ENCODE data around the gene CHIC2.

The CHIC2 gene

DNA sequence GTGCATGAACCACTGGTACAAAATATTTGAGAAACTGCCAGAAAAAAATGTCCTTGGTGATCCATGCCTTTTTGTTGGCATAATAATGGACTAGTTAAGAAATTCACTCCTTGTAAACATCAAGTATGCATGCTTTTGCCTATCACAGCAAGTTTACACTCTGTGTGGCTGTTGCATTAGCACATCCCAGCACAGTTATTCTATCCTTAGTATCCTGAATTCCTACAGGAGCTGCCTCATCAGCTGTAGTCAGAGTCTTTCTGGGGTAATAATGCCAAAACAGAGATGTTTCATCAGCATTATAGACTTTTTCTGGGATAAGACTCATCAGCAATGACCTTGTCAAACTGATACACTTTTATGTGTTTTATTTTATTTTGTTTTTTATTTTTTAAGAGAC lies 82.8 kb downstream of the CHIC2 start:
- H3K4me3 ChIP-seq (ENCODE audit: low read depth, low read length, poor library complexity, severe bottlenecking) = no peak overlapping the region
- no peaks in the 10 kb centered on the region for H3K27me3 ChIP-seq (ENCODE audit: insufficient read depth, low read length)
- H3K27ac ChIP-seq (ENCODE audit: low read depth, low read length, poor library complexity, severe bottlenecking) = no peak overlapping the region
- H3F3A ChIP-seq (ENCODE audit: insufficient read depth, low read length) = no peaks in the 10 kb centered on the region
- H3K36me3 ChIP-seq (ENCODE audit: insufficient read depth, low read length) = no peaks in the 10 kb centered on the region
- H2AFZ ChIP-seq (ENCODE audit: low read length) = no peak overlapping the region
- H3K4me1 ChIP-seq (ENCODE audit: insufficient read depth, low read length, severe bottlenecking) = no peaks in the 10 kb centered on the region
- H3K4me2 ChIP-seq (ENCODE audit: low read length) = no peak overlapping the region
- H3K79me2 ChIP-seq (ENCODE audit: insufficient read depth, low read length) = no peaks in the 10 kb centered on the region
- no peaks in the 10 kb centered on the region for H3K9me2 ChIP-seq (ENCODE audit: low read depth, low read length)
- TF ChIP-seq CTCF (IDR thresholded peaks at IDR 0.05; ENCODE audit: low read length) (no peak), EZH2 (IDR thresholded peaks at IDR 0.05; ENCODE audit: borderline replicate concordance, low read length) (no peak)
- no peaks in the 10 kb centered on the region for H3K9me3 ChIP-seq (ENCODE audit: low read length)
- H3K9ac ChIP-seq (ENCODE audit: low read length) = no peak overlapping the region
- H4K20me1 ChIP-seq (ENCODE audit: insufficient read depth, low read length) = no peaks in the 10 kb centered on the region

GRCh38 chr4:53981066-53981465 lies 83.3 kb downstream of the CHIC2 start:
- TF ChIP-seq CTCF (IDR thresholded peaks at IDR 0.05; ENCODE audit: low read length) (no peak), EZH2 (IDR thresholded peaks at IDR 0.05; ENCODE audit: borderline replicate concordance, low read length) (no peak)
- H3K9me3 ChIP-seq (ENCODE audit: low read length) = no peaks in the 10 kb centered on the region
- no peaks in the 10 kb centered on the region for H3K9me2 ChIP-seq (ENCODE audit: low read depth, low read length)
- no peak overlapping the region for H2AFZ ChIP-seq (ENCODE audit: low read length)
- H3K4me2 ChIP-seq (ENCODE audit: low read length) = no peak overlapping the region
- H3K4me3 ChIP-seq (ENCODE audit: low read depth, low read length, poor library complexity, severe bottlenecking) = no peak overlapping the region
- H3K27ac ChIP-seq (ENCODE audit: low read depth, low read length, poor library complexity, severe bottlenecking) = no peak overlapping the region
- H3K27me3 ChIP-seq (ENCODE audit: insufficient read depth, low read length) = no peaks in the 10 kb centered on the region
- no peak overlapping the region for H3K9ac ChIP-seq (ENCODE audit: low read length)
- no peaks in the 10 kb centered on the region for H3F3A ChIP-seq (ENCODE audit: insufficient read depth, low read length)
- H4K20me1 ChIP-seq (ENCODE audit: insufficient read depth, low read length) = no peaks in the 10 kb centered on the region
- H3K36me3 ChIP-seq (ENCODE audit: insufficient read depth, low read length) = no peaks in the 10 kb centered on the region
- H3K79me2 ChIP-seq (ENCODE audit: insufficient read depth, low read length) = no peaks in the 10 kb centered on the region
- H3K4me1 ChIP-seq (ENCODE audit: insufficient read depth, low read length, severe bottlenecking) = no peaks in the 10 kb centered on the region

- Histone ChIP-seq H2AFZ (ENCODE audit: low read length) (no peak overlapping the region), H3K4me3 (ENCODE audit: low read depth, low read length, poor library complexity, severe bottlenecking) (no peak overlapping the region), H4K20me1 (ENCODE audit: insufficient read depth, low read length) (no peaks in the 10 kb centered on the region), H3K27me3 (ENCODE audit: insufficient read depth, low read length) (no peaks in the 10 kb centered on the region), H3K79me2 (ENCODE audit: insufficient read depth, low read length) (no peaks in the 10 kb centered on the region), H3K36me3 (ENCODE audit: insufficient read depth, low read length) (no peaks in the 10 kb centered on the region), H3K4me2 (ENCODE audit: low read length) (no peak overlapping the region), H3K9me2 (ENCODE audit: low read depth, low read length) (no peaks in the 10 kb centered on the region), H3K9ac (ENCODE audit: low read length) (no peak overlapping the region), H3K27ac (ENCODE audit: low read depth, low read length, poor library complexity, severe bottlenecking) (no peak overlapping the region), H3K4me1 (ENCODE audit: insufficient read depth, low read length, severe bottlenecking) (no peaks in the 10 kb centered on the region), H3K9me3 (ENCODE audit: low read length) (no peaks in the 10 kb centered on the region), H3F3A (ENCODE audit: insufficient read depth, low read length) (no peaks in the 10 kb centered on the region)
- TF ChIP-seq EZH2 (IDR thresholded peaks at IDR 0.05; ENCODE audit: borderline replicate concordance, low read length) (no peak), CTCF (IDR thresholded peaks at IDR 0.05; ENCODE audit: low read length) (no peak)
These were observed 89.8 kb downstream of the CHIC2 start for GRCh38 chr4:53974561-53974960.
